KMS-11 (cell line): ENCODE data around the gene PLEKHD1.

Source experiments
- H2AFZ ChIP-seq: fragments of 200-600 bp; sonication (generic); 2 replicates; pipeline ENCODE4 v1.6.1; 2016; ENCODE audit warnings: antibody characterized with exemption, mixed run types, low read depth
- H3K27ac ChIP-seq: fragments of 200-600 bp; sonication (generic); 2 replicates; pipeline ENCODE4 v1.6.1; 2016; ENCODE audit warnings: mild to moderate bottlenecking, mixed run types
- H3K27me3 ChIP-seq: fragments of 200-600 bp; sonication (generic); 2 replicates; pipeline ENCODE4 v1.6.1; 2017; ENCODE audit warnings: mild to moderate bottlenecking, low read depth, mixed run types, moderate library complexity; ENCODE audit not compliant: insufficient read depth
- H3K36me3 ChIP-seq: fragments of 200-600 bp; sonication (generic); 2 replicates; pipeline ENCODE4 v1.6.1; 2017; ENCODE audit warnings: mild to moderate bottlenecking, mixed run types; ENCODE audit not compliant: insufficient read depth
- H3K4me1 ChIP-seq: fragments of 200-600 bp; sonication (generic); 2 replicates; pipeline ENCODE4 v1.6.1; 2016; ENCODE audit warnings: mild to moderate bottlenecking, low read depth, mixed run types; ENCODE audit not compliant: poor library complexity, severe bottlenecking
- H3K4me2 ChIP-seq: fragments of 200-600 bp; sonication (generic); 2 replicates; pipeline ENCODE4 v1.7.0; 2016; ENCODE audit warnings: mild to moderate bottlenecking, mixed run types
- H3K4me3 ChIP-seq: fragments of 200-600 bp; sonication (generic); IDR thresholded peaks from 2 replicates; pipeline ENCODE4 v1.6.1; 2017; ENCODE audit warnings: low read depth, low read length, mixed read lengths; ENCODE audit not compliant: insufficient read depth
- H3K79me2 ChIP-seq: fragments of 200-600 bp; sonication (generic); 2 replicates; pipeline ENCODE4 v1.6.1; 2016; ENCODE audit warnings: low read depth, mixed run types; ENCODE audit not compliant: insufficient read depth
- H3K9ac ChIP-seq: fragments of 200-600 bp; sonication (generic); 2 replicates; pipeline ENCODE4 v1.6.1; 2016; ENCODE audit warnings: mild to moderate bottlenecking, mixed run types
- H4K20me1 ChIP-seq: fragments of 200-600 bp; sonication (generic); 2 replicates; pipeline ENCODE4 v1.6.1; 2016; ENCODE audit warnings: mild to moderate bottlenecking, mixed run types; ENCODE audit not compliant: insufficient read depth
- CTCF ChIP-seq: fragments of 200-600 bp; sonication (generic); conservative IDR thresholded peaks from 2 replicates; pipeline ENCODE4 v1.6.1; 2017; ENCODE audit warnings: low read depth, mild to moderate bottlenecking, antibody characterized with exemption, low read length, moderate library complexity, mixed read lengths

PLEKHD1 gene

GRCh38 chr14:69499436-69499835, 14.9 kb downstream of the PLEKHD1 start:
- no peak overlapping the region for H3K4me2 ChIP-seq
- TF ChIP-seq CTCF: no peak

GRCh38 chr14:69500096-69500495, 15.6 kb downstream of the PLEKHD1 start:
- Histone ChIP-seq H3K79me2 (no peaks in the 10 kb centered on the region), H3K4me3 (no peak overlapping the region)
- TF ChIP-seq CTCF: no peak

More at GRCh38 chr14:69499436-69499835, 14.9 kb downstream of the PLEKHD1 start:
- no peaks in the 10 kb centered on the region for H3K36me3 ChIP-seq
- no peak overlapping the region for H3K4me3 ChIP-seq
- no peak overlapping the region for H3K27ac ChIP-seq
- H3K27me3 ChIP-seq: no peaks in the 10 kb centered on the region
- H2AFZ ChIP-seq: no peak overlapping the region
- H3K79me2 ChIP-seq: no peaks in the 10 kb centered on the region
- no peak overlapping the region for H3K9ac ChIP-seq
- H4K20me1 ChIP-seq: no peaks in the 10 kb centered on the region
- no peaks in the 10 kb centered on the region for H3K4me1 ChIP-seq

GRCh38 chr14:69500736-69501135, 16.2 kb downstream of the PLEKHD1 start:
- no peaks in the 10 kb centered on the region for H3K4me1 ChIP-seq
- H3K27ac ChIP-seq: no peak overlapping the region
- no peak overlapping the region for H3K9ac ChIP-seq
- no peak overlapping the region for H3K4me3 ChIP-seq
- no peaks in the 10 kb centered on the region for H3K36me3 ChIP-seq
- no peak overlapping the region for H3K4me2 ChIP-seq
- H2AFZ ChIP-seq: no peak overlapping the region
- H4K20me1 ChIP-seq: no peaks in the 10 kb centered on the region
- no peaks in the 10 kb centered on the region for H3K27me3 ChIP-seq
- H3K79me2 ChIP-seq: no peaks in the 10 kb centered on the region
- no peak for TF ChIP-seq CTCF

More at GRCh38 chr14:69500096-69500495, 15.6 kb downstream of the PLEKHD1 start:
- Histone ChIP-seq H3K9ac (no peak overlapping the region), H3K36me3 (no peaks in the 10 kb centered on the region), H3K4me2 (no peak overlapping the region), H4K20me1 (no peaks in the 10 kb centered on the region), H3K4me1 (no peaks in the 10 kb centered on the region), H3K27me3 (no peaks in the 10 kb centered on the region), H3K27ac (no peak overlapping the region), H2AFZ (no peak overlapping the region)

- Histone ChIP-seq H3K4me1 (no peaks in the 10 kb centered on the region), H4K20me1 (no peaks in the 10 kb centered on the region), H3K4me3 (no peak overlapping the region), H3K27me3 (no peaks in the 10 kb centered on the region), H3K79me2 (no peaks in the 10 kb centered on the region), H3K9ac (no peak overlapping the region), H3K4me2 (no peak overlapping the region), H2AFZ (no peak overlapping the region), H3K36me3 (no peaks in the 10 kb centered on the region), H3K27ac (no peak overlapping the region)
- TF ChIP-seq CTCF: no peak
These were observed 16.9 kb downstream of the PLEKHD1 start for GRCh38 chr14:69501423-69501838.
